Panc1 (cell line): ENCODE data around the gene PPP1R14B. TPM values are rescaled to one million over a fixed set of nuclear protein-coding genes. Genes with fewer than 3 reads are reported as not detected.

Experiments
- ATAC-seq: fragments of 200-7000 bp; cut with Tn5 transposase; 2 replicates; pipeline ENCODE4 v1.9.1; 2020; ENCODE audit warnings: mild to moderate bottlenecking, moderate library complexity
- BruUV-seq: library from RNA; stranded (reverse); fragments of 400-500 nt; replicated peaks from 2 replicates; lab custom pipeline; 2021; lab: Mats Ljungman, UMichigan
- CTCF ChIA-PET: fragments of 300-600 bp; sonication (Branson Sonifier 250); formaldehyde crosslinking; loops from one replicate; lab custom pipeline; 2022; ENCODE audit warnings: antibody characterized with exemption; lab: Charles Lee
- POLR2A ChIA-PET: fragments of 300-600 bp; sonication (Branson Sonifier 250); formaldehyde crosslinking; loops from one replicate; lab custom pipeline; 2022; ENCODE audit warnings: antibody characterized with exemption; lab: Charles Lee
- DNase-seq: peaks from one replicate; pipeline ENCODE4 v3.0.0-alpha.2; 2010; ENCODE audit warnings: low read depth, low spot score
- H3K27ac ChIP-seq: 2 replicates; pipeline ENCODE4 v1.5.1; 2011; ENCODE audit warnings: mild to moderate bottlenecking, low read length, inconsistent platforms
- H3K27me3 ChIP-seq: fragments of 200-500 bp; sonication (Bioruptor generic); 2 replicates; pipeline ENCODE4 v1.6.0; 2014; ENCODE audit warnings: low read length, inconsistent platforms; ENCODE audit not compliant: control insufficient read depth, insufficient read depth
- H3K36me3 ChIP-seq: fragments of 200-500 bp; sonication (Bioruptor generic); 2 replicates; pipeline ENCODE4 v1.5.1; 2014; ENCODE audit warnings: inconsistent platforms, mild to moderate bottlenecking, low read length, moderate library complexity; ENCODE audit not compliant: control insufficient read depth, insufficient read depth
- H3K4me1 ChIP-seq: 2 replicates; pipeline ENCODE4 v1.5.1; 2011; ENCODE audit warnings: inconsistent platforms, mild to moderate bottlenecking, low read length, moderate library complexity; ENCODE audit not compliant: control insufficient read depth, insufficient read depth
- H3K4me3 ChIP-seq, 2 experiments: 2 replicates each; pipeline ENCODE4 v1.5.1; 2011 to 2012; ENCODE audit warnings: low read depth in 2 of 2, low read length in 2 of 2, mild to moderate bottlenecking in 2 of 2, inconsistent platforms in 1 of 2, moderate library complexity in 1 of 2
- H3K9me3 ChIP-seq: fragments of 200-500 bp; sonication (Bioruptor generic); 2 replicates; pipeline ENCODE4 v1.5.1; 2014; ENCODE audit warnings: low read depth, mild to moderate bottlenecking, inconsistent platforms, low read length, moderate library complexity; ENCODE audit not compliant: control insufficient read depth, insufficient read depth
- CTCF ChIP-seq: fragments of 450-650 bp; IDR thresholded peaks from 2 replicates; pipeline ENCODE4 v1.5.1; 2017; ENCODE audit warnings: mild to moderate bottlenecking
- POLR2AphosphoS5 ChIP-seq: IDR thresholded peaks from 2 replicates; pipeline ENCODE4 v1.6.1; 2012; ENCODE audit warnings: mild to moderate bottlenecking, low read depth, low read length, moderate library complexity
- REST ChIP-seq, 2 experiments: IDR thresholded peaks; 2 replicates each; pipeline ENCODE4 v1.6.1; 2011 to 2012; ENCODE audit warnings: low read depth in 2 of 2, control low read depth in 1 of 2, low read length in 1 of 2, mild to moderate bottlenecking in 1 of 2, moderate library complexity in 1 of 2; ENCODE audit not compliant: insufficient read depth in 1 of 2
- SIN3A ChIP-seq: IDR thresholded peaks from 2 replicates; pipeline ENCODE4 v1.6.1; 2012; ENCODE audit warnings: low read depth, mild to moderate bottlenecking, low read length, moderate library complexity, borderline replicate concordance; ENCODE audit not compliant: insufficient read depth
- TCF7L2 ChIP-seq: IDR thresholded peaks from 2 replicates; pipeline ENCODE4 v1.6.1; 2011; ENCODE audit warnings: mild to moderate bottlenecking, low read depth, low read length, inconsistent platforms
- in situ Hi-C: cut with HindIII; loops from 2 replicates; pipeline ENCODE4 v1.10.0; 2016; ENCODE audit warnings: low sequenced_read_pairs, low pct_unique_long_range_greater_than_20kb
- intact Hi-C: fragments of 100-400 bp; cut with micrococcal nuclease; formaldehyde crosslinking; loops from one replicate; pipeline ENCODE4 v1.10.0; 2022; ENCODE audit not compliant: unreplicated experiment
- total RNA-seq: library from RNA; stranded (reverse); gene quantifications from one replicate; pipeline ENCODE4 v1.2.1, GENCODE V29; 2021; ENCODE audit not compliant: unreplicated experiment

PPP1R14B gene
- total RNA-seq, 1 experiment from 2014 or later: 261 TPM

DNA sequence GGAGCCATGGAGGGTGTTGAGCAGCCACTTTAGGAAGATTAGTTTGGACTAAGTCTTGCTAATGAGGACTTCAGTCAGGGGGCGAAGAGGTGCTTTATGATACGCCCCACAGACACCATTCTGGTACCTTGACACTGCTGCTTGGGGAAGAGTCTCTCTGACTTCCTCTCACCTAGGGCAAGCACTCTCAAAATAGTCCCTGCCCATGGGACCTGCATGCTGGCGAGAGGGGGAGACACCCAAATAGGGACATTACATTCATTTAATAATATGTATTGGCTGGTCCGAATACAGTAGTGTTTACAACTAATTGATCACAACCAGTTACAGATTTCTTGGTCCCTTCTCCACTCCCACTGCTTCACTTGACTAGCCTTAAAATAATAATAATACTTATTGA lies 49.0 kb upstream of the PPP1R14B start:
- ATAC-seq (no peak), DNase-seq (no peak)
- intact Hi-C loops (no loop called here), in situ Hi-C loops (no loop called here)
- POLR2A ChIA-PET: interaction anchor here (0.6 kb wide), 1 partner anchor 1563 kb away, joined by 26 read pairs; no protein-coding TSS in a partner anchor
- no TSS peak for BruUV-seq
- TF ChIP-seq REST (IDR thresholded peaks at IDR 0.05; ENCODE audit: insufficient read depth in 1 of 2, low read depth in 2 of 2, low read length in 1 of 2) (no peak), POLR2AphosphoS5 (no peak), TCF7L2 (no peak), SIN3A (no peak), CTCF (no peak)
- H3K27ac ChIP-seq: no peak overlapping the region
- no peaks in the 10 kb centered on the region for H3K36me3 ChIP-seq
- H3K27me3 ChIP-seq: no peaks in the 10 kb centered on the region; the same call in none of the 2 replicates
- CTCF ChIA-PET: interaction anchor here (0.6 kb wide), 1 partner anchor 71 kb away, joined by 6 read pairs; no protein-coding TSS in a partner anchor
- no peaks in the 10 kb centered on the region for H3K9me3 ChIP-seq
- peaks cover 8% of the 10 kb centered on the region for H3K4me1 ChIP-seq
- H3K4me3 ChIP-seq: no peak overlapping the region

DNA sequence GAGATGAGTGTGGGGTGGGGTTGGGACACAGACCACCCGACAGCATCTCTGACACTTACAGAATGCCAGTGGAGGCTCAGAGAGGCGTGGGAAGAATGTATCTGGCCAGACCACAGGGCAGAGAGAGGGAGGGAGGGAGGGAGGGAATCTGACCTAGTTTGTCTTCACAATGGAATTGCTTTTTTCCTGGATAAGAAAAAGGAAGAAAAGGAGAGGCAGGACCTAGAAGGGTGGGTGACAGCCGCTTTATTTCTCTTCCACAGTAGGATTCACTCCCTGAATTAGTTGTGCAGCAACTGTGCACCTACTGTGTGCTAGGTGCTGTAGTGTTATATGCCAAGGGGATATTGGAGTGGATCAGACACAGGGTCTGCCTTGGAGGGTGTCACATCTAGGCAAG lies 48.0 kb upstream of the PPP1R14B start:
- Histone ChIP-seq H3K27ac (no peak overlapping the region), H3K4me1 (0 out of 2 replicates have a peak, but pooled peaks cover 6% of the 10 kb centered on the region), H3K27me3 (no peaks in the 10 kb centered on the region; the same call in none of the 2 replicates), H3K36me3 (no peaks in the 10 kb centered on the region), H3K9me3 (no peaks in the 10 kb centered on the region), H3K4me3 (no peak overlapping the region)
- intact Hi-C loops (no loop called here), in situ Hi-C loops (no loop called here)
- no peak for TF ChIP-seq REST (IDR thresholded peaks at IDR 0.05; ENCODE audit: insufficient read depth in 1 of 2, low read depth in 2 of 2, low read length in 1 of 2)
- no peak for TF ChIP-seq CTCF
- no peak for TF ChIP-seq POLR2AphosphoS5
- no peak for TF ChIP-seq TCF7L2
- no peak for TF ChIP-seq SIN3A
- BruUV-seq: no TSS peak
- ChIA-PET POLR2A (interaction anchor here (0.6 kb wide), 1 partner anchor 1564 kb away, joined by 26 read pairs; no protein-coding TSS in a partner anchor), CTCF (no interaction called here)
- ATAC-seq (no peak), DNase-seq (no peak)
